ENCODE data around the gene KRT13.

Gene KRT13

GRCh38 chr17:41537614-41537954 lies 32.2 kb upstream of the KRT13 start:
- no peak for DNase-seq

GRCh38 chr17:41536741-41537613 lies 31.6 kb upstream of the KRT13 start:
- DNase-seq: no peak

GRCh38 chr17:41535764-41536481 lies 30.5 kb upstream of the KRT13 start:
- DNase-seq: no peak

GRCh38 chr17:41534899-41535546 lies 29.6 kb upstream of the KRT13 start:
- no peak for DNase-seq

- no peak for DNase-seq
Measured at GRCh38 chr17:41533613-41534012, 28.2 kb upstream of the KRT13 start.

GRCh38 chr17:41532947-41533570 lies 27.6 kb upstream of the KRT13 start:
- DNase-seq: no peak

GRCh38 chr17:41531993-41532392 lies 26.6 kb upstream of the KRT13 start:
- DNase-seq: no peak

- no peak for DNase-seq
Measured at GRCh38 chr17:41530062-41531048, 24.9 kb upstream of the KRT13 start.

GRCh38 chr17:41529491-41529915 lies 24.1 kb upstream of the KRT13 start:
- DNase-seq: no peak

GRCh38 chr17:41528959-41529353 lies 23.5 kb upstream of the KRT13 start:
- no peak for DNase-seq

GRCh38 chr17:41527063-41528023 lies 21.9 kb upstream of the KRT13 start:
- no peak for DNase-seq

- no peak for DNase-seq
Measured at GRCh38 chr17:41524261-41524660, 18.8 kb upstream of the KRT13 start.

GRCh38 chr17:41523787-41524186 lies 18.4 kb upstream of the KRT13 start:
- peak in 1 of 2 experiments; percentile 11 for DNase-seq

- DNase-seq: no peak
Measured at GRCh38 chr17:41523225-41523593, 17.8 kb upstream of the KRT13 start.

GRCh38 chr17:41522301-41523224 lies 17.2 kb upstream of the KRT13 start:
- DNase-seq: no peak

- DNase-seq: no peak
Measured at GRCh38 chr17:41521574-41522261, 16.3 kb upstream of the KRT13 start.

- DNase-seq: no peak
Measured at GRCh38 chr17:41520821-41521521, 15.6 kb upstream of the KRT13 start.

GRCh38 chr17:41519501-41520224 lies 14.3 kb upstream of the KRT13 start:
- DNase-seq: no peak
